ENCODE measurements around the gene TXNDC11.

Gene TXNDC11

GRCh38 chr16:11662582-11662981 lies 80.1 kb downstream of the TXNDC11 start:
- DNase-seq (ENCODE audit: low read depth, low spot score), result no peak

- no peak for DNase-seq (ENCODE audit: low read depth, low spot score)
Measured at GRCh38 chr16:11660565-11660964, 82.1 kb downstream of the TXNDC11 start.

GRCh38 chr16:11658896-11659708 lies 83.6 kb downstream of the TXNDC11 start:
- DNase-seq (ENCODE audit: low read depth, low spot score), result peak; percentile 71

- no peak for DNase-seq (ENCODE audit: low read depth, low spot score)
Measured at GRCh38 chr16:11657556-11657955, 85.1 kb downstream of the TXNDC11 start.

- DNase-seq (ENCODE audit: low read depth, low spot score), result no peak
Measured at GRCh38 chr16:11655655-11656054, 87.0 kb downstream of the TXNDC11 start.

GRCh38 chr16:11651796-11652195 lies 90.9 kb downstream of the TXNDC11 start:
- no peak for DNase-seq (ENCODE audit: low read depth, low spot score)

- DNase-seq (ENCODE audit: low read depth, low spot score), result no peak
Measured at GRCh38 chr16:11650641-11651591, 91.7 kb downstream of the TXNDC11 start.

- DNase-seq (ENCODE audit: low read depth, low spot score), result no peak
Measured at GRCh38 chr16:11649276-11649675, 93.4 kb downstream of the TXNDC11 start.

- DNase-seq (ENCODE audit: low read depth, low spot score), result peak; percentile 27
Measured at GRCh38 chr16:11642765-11643116, 99.9 kb downstream of the TXNDC11 start.

GRCh38 chr16:11640987-11641817 lies 101.5 kb downstream of the TXNDC11 start:
- DNase-seq (ENCODE audit: low read depth, low spot score), result peak; percentile 70

- DNase-seq (ENCODE audit: low read depth, low spot score), result peak; percentile 78
Measured at GRCh38 chr16:11639925-11640899, 102.4 kb downstream of the TXNDC11 start.

- DNase-seq (ENCODE audit: low read depth, low spot score), result no peak
Measured at GRCh38 chr16:11639008-11639562, 103.6 kb downstream of the TXNDC11 start.

GRCh38 chr16:11638140-11638539 lies 104.5 kb downstream of the TXNDC11 start:
- no peak for DNase-seq (ENCODE audit: low read depth, low spot score)

- no peak for DNase-seq (ENCODE audit: low read depth, low spot score)
Measured at GRCh38 chr16:11637320-11637719, 105.3 kb downstream of the TXNDC11 start.

GRCh38 chr16:11636172-11636721 lies 106.4 kb downstream of the TXNDC11 start:
- peak; percentile 91 for DNase-seq (ENCODE audit: low read depth, low spot score)

GRCh38 chr16:11635679-11636171 lies 106.9 kb downstream of the TXNDC11 start:
- no peak for DNase-seq (ENCODE audit: low read depth, low spot score)

- no peak for DNase-seq (ENCODE audit: low read depth, low spot score)
Measured at GRCh38 chr16:11635113-11635652, 107.5 kb downstream of the TXNDC11 start.

- no peak for DNase-seq (ENCODE audit: low read depth, low spot score)
Measured at GRCh38 chr16:11634312-11634711, 108.3 kb downstream of the TXNDC11 start.

GRCh38 chr16:11633113-11633512 lies 109.5 kb downstream of the TXNDC11 start:
- DNase-seq (ENCODE audit: low read depth, low spot score), result no peak

Data from ELF-1 (cell line).